ENCODE data around the gene CACNG4.

GRCh38 chr17:66963909-66964771 is at the start of gene CACNG4:
- TF ChIP-seq CTCF (conservative IDR thresholded peaks at IDR 0.05; ENCODE audit: low read length) (no peak), EZH2phosphoT487 (IDR thresholded peaks at IDR 0.05; ENCODE audit: borderline replicate concordance, low read depth, low read length) (no peak)
